Adipocyte (in vitro differentiated cells): ENCODE measurements around the gene EDC3.

Source experiments
- DNase-seq: peaks from one replicate; pipeline ENCODE4 v3.0.0-alpha.2; 2015; ENCODE audit warnings: low read depth
- H3K27me3 ChIP-seq: replicated peaks from 2 replicates; pipeline ENCODE4 v1.7.0; 2013; ENCODE audit warnings: mild to moderate bottlenecking, low read length, moderate library complexity; ENCODE audit not compliant: control insufficient read depth, insufficient read depth
- H3K36me3 ChIP-seq: 2 replicates; pipeline ENCODE4 v1.7.0; 2013; ENCODE audit warnings: low read length, mild to moderate bottlenecking, moderate library complexity; ENCODE audit not compliant: control insufficient read depth, insufficient read depth, severe bottlenecking
- H3K4me1 ChIP-seq: 2 replicates; pipeline ENCODE4 v1.7.0; 2013; ENCODE audit warnings: mild to moderate bottlenecking, low read length, moderate library complexity; ENCODE audit not compliant: control insufficient read depth, insufficient read depth
- H3K4me3 ChIP-seq: 2 replicates; pipeline ENCODE4 v1.7.0; 2013; ENCODE audit warnings: mild to moderate bottlenecking, low read length, moderate library complexity
- H3K9ac ChIP-seq: 2 replicates; pipeline ENCODE4 v1.7.0; 2013; ENCODE audit warnings: mild to moderate bottlenecking, low read length, moderate library complexity
- H3K9me3 ChIP-seq: 2 replicates; pipeline ENCODE4 v1.7.0; 2013; ENCODE audit warnings: mild to moderate bottlenecking, low read length, moderate library complexity; ENCODE audit not compliant: control insufficient read depth

The EDC3 gene

GRCh38 chr15:74613953-74614743 lies 81.7 kb downstream of the EDC3 start:
- DNase-seq = no peak
- Histone ChIP-seq H3K9ac (peak overlapping the region; percentile 100), H3K4me1 (peaks cover 30% of the 10 kb centered on the region), H3K27me3 (peaks cover 4% of the 10 kb centered on the region), H3K9me3 (no peaks in the 10 kb centered on the region), H3K36me3 (peaks cover 1% of the 10 kb centered on the region), H3K4me3 (peak overlapping the region; percentile 99)

DNA sequence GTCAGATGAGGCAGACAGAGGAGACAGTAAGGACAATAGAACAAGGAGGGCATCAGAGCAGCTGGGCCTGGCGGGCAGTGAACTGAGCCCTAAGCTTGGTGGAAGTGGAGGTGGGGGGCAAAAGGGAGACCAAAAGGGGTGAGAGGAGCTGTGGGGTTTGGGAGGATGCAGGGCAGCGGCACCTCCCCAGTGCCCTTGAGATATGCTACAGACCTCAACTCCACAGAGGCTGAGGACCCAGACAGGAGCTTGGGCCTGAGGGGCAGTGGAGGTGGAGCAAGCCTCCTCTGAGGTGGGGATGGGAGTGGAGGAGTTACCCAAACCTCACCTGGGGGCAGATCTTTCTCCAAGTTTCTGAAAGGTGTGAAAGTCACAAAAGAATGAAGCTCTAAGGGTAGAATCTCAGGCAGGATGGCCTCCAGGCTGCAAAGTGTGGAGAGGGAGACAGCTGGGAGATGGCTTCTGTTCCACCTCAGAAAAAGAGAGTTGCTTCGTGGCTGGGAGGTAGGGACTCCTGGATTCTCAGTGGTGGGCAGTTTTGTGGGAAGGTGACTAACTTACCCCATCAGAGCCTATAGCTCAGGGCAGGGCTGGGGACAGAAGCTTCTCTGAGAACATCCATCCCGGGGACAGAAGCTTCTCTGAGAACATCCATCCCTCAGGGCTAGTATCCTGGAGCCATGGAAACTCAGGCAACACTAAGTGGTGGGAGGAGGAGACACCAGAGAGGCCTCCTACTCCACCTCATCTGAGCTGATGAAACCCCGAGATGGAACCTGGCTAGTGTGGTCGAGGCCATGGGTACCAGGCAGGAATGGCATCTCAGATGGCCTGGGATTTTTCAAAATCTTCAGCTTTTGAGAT lies 82.5 kb downstream of the EDC3 start:
- Histone ChIP-seq H3K9ac (no peak overlapping the region), H3K4me1 (peaks cover 22% of the 10 kb centered on the region), H3K4me3 (no peak overlapping the region), H3K9me3 (no peaks in the 10 kb centered on the region), H3K36me3 (no peaks in the 10 kb centered on the region), H3K27me3 (peaks cover 12% of the 10 kb centered on the region)
- DNase-seq = peak; percentile 10

DNA sequence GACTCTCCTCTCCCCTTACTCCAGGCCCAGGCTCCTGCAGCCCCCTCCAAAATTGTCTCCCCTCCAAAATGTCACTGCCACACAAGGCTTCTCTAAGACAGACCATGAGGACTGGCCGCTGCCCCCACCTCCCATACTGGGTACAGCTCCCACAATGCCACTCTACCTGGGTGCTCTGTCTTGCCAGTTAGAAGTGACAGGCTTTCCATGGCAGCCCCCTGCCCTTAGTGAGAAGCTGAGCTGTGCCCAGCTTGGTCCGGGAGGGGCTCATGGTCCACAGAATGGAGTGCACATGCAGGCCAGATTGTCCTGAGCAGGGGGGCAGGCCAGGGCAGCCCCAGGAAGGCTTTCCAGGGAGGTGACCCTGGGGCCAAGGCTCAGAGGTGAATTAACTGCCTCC lies 83.1 kb downstream of the EDC3 start:
- no peak overlapping the region for H3K9ac ChIP-seq
- H3K36me3 ChIP-seq = no peaks in the 10 kb centered on the region
- no peak for DNase-seq

GRCh38 chr15:74611834-74612233 lies 84.0 kb downstream of the EDC3 start:
- no peak overlapping the region for H3K4me3 ChIP-seq
- no peaks in the 10 kb centered on the region for H3K36me3 ChIP-seq
- peaks cover 7% of the 10 kb centered on the region for H3K4me1 ChIP-seq
- peaks cover 12% of the 10 kb centered on the region for H3K27me3 ChIP-seq
- no peak for DNase-seq
- no peak overlapping the region for H3K9ac ChIP-seq
- H3K9me3 ChIP-seq = no peaks in the 10 kb centered on the region

More for the DNA sequence above, 83.1 kb downstream of the EDC3 start:
- peaks cover 12% of the 10 kb centered on the region for H3K27me3 ChIP-seq
- peaks cover 16% of the 10 kb centered on the region for H3K4me1 ChIP-seq
- no peaks in the 10 kb centered on the region for H3K9me3 ChIP-seq
- no peak overlapping the region for H3K4me3 ChIP-seq

- Histone ChIP-seq H3K4me3 (no peak overlapping the region), H3K4me1 (peaks cover 3% of the 10 kb centered on the region), H3K9ac (no peak overlapping the region), H3K27me3 (peaks cover 12% of the 10 kb centered on the region), H3K9me3 (no peaks in the 10 kb centered on the region), H3K36me3 (no peaks in the 10 kb centered on the region)
- no peak for DNase-seq
Measured at GRCh38 chr15:74611341-74611740, 84.5 kb downstream of the EDC3 start.

GRCh38 chr15:74610302-74610951 lies 85.4 kb downstream of the EDC3 start:
- peaks cover 12% of the 10 kb centered on the region for H3K27me3 ChIP-seq
- H3K4me3 ChIP-seq = no peak overlapping the region
- no peaks in the 10 kb centered on the region for H3K36me3 ChIP-seq
- no peak for DNase-seq
- no peaks in the 10 kb centered on the region for H3K9me3 ChIP-seq
- H3K4me1 ChIP-seq = peaks cover 3% of the 10 kb centered on the region
- H3K9ac ChIP-seq = no peak overlapping the region

DNA sequence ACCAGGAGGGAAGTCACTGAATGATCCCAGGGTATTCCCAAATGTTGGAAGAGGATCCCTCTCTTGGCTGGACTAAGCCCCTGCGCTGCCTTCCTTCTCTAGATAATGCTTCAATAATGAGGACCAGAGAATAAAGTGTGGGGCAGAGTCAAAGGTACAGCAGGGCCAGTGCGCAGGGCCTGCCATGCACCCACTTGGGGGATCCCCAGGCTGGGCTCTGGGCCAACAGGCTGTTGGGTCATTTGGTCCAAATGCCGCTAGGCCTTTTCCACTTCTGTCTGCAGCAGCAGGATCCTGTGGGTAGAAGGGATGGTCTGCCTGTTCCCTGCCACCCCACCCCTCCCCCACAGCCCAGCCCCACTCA lies 85.9 kb downstream of the EDC3 start:
- DNase-seq = no peak
- no peak overlapping the region for H3K9ac ChIP-seq
- no peaks in the 10 kb centered on the region for H3K9me3 ChIP-seq

GRCh38 chr15:74608786-74609185 lies 87.0 kb downstream of the EDC3 start:
- Histone ChIP-seq H3K4me1 (no peaks in the 10 kb centered on the region), H3K36me3 (no peaks in the 10 kb centered on the region), H3K9ac (no peak overlapping the region), H3K27me3 (peaks cover 12% of the 10 kb centered on the region), H3K4me3 (no peak overlapping the region), H3K9me3 (no peaks in the 10 kb centered on the region)
- no peak for DNase-seq

More for the DNA sequence above, 85.9 kb downstream of the EDC3 start:
- Histone ChIP-seq H3K27me3 (peaks cover 12% of the 10 kb centered on the region), H3K36me3 (no peaks in the 10 kb centered on the region), H3K4me1 (peaks cover 3% of the 10 kb centered on the region), H3K4me3 (no peak overlapping the region)

DNA sequence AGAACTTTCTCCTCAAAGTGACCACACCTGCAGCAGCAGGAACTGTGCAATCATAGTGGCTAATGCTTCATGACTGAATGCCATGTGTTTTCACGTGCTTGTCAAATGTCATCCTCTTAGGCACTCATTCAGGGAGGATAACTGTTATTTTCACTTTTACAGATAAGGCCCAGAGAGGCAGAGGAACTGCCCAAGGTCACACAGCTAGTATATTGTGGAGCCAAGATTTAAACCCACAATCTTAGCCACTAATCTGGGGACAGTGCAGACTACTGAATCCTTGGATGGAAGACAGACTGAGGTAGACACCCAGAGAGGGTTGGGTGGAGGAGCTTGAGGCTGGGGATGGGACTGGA lies 90.1 kb downstream of the EDC3 start:
- H3K4me1 ChIP-seq = peaks cover 4% of the 10 kb centered on the region

DNA sequence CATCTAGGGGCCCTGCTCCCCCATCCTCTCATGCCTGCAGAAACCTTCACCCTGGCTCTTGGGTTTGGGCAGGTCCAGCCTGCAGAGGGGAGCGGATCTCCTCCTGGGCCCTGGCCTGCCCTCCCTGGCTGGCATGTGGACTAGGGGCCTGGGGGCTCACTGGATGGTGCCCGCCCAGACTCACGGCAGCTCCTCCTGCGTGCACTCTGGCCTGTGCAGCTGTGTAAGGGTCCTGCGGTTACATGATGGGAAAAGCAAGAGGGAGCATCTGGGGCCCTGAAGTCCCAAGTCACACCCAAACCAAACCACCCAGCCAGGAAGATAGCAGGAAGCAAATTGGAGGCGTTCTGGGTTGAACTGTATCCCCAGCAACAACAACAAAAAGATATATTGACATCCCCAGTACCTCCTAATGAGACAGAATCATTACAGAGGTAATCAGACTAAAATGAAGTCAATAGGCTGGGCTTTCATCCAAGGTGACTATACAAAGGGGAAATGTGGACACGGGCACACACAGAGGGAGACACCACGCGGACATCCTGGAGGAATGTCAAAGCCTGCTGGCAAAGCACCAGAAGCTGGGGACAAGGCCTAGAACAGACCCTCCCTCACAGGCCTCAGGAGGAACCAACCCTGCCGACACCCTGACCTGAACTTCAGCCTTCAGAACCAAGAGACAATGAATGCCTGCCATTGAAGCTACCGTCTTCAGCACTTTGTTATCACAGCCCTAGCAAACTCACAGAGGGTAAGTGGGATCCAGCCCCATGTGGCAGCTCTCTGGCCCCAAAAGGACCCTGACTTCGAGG lies 90.6 kb downstream of the EDC3 start:
- Histone ChIP-seq H3K4me1 (peaks cover 6% of the 10 kb centered on the region), H3K4me3 (no peak overlapping the region), H3K9ac (no peak overlapping the region), H3K36me3 (no peaks in the 10 kb centered on the region), H3K9me3 (no peaks in the 10 kb centered on the region), H3K27me3 (peaks cover 12% of the 10 kb centered on the region)
- DNase-seq = no peak

More for the DNA sequence above, 90.1 kb downstream of the EDC3 start:
- Histone ChIP-seq H3K9me3 (no peaks in the 10 kb centered on the region), H3K27me3 (peaks cover 12% of the 10 kb centered on the region), H3K4me3 (no peak overlapping the region), H3K9ac (no peak overlapping the region), H3K36me3 (no peaks in the 10 kb centered on the region)
- no peak for DNase-seq
